Activated T-cell treated with anti-CD3 and anti-CD28 coated beads, Interleukin-2, amount 50 U/mL, for 4 hours (primary cell): ENCODE measurements around the gene CCNB2. TPM values are rescaled to one million over a fixed set of nuclear protein-coding genes. Genes with fewer than 3 reads are reported as not detected.
A peak's percentile ranks its signal among the peaks of the same experiment; 100 is the strongest.
"Not testable (repeated sequence)": the region's sequence is repeated elsewhere in the genome, so short reads cannot be mapped to it uniquely, and the experiment has no call there.

Experiments used
- ATAC-seq, 2 donors: fragments of 200-7000 bp; cut with Tn5 transposase; one replicate each; pipeline ENCODE4 v1.10.0; 2021
- DNase-seq: peaks from one replicate; pipeline ENCODE4 v3.0.0-alpha.2; 2020
- H3K27me3 Mint-ChIP-seq: one replicate; pipeline ENCODE4 v1.8.0; 2021; ENCODE audit warnings: low read depth, mixed read lengths
- H3K36me3 Mint-ChIP-seq: one replicate; pipeline ENCODE4 v1.8.0; 2022; ENCODE audit warnings: mixed read lengths; ENCODE audit not compliant: insufficient read depth
- H3K4me1 Mint-ChIP-seq: one replicate; pipeline ENCODE4 v1.8.0; 2021; ENCODE audit warnings: low read depth, mixed read lengths
- H3K4me3 Mint-ChIP-seq: one replicate; pipeline ENCODE4 v1.8.0; 2021; ENCODE audit warnings: mild to moderate bottlenecking, moderate library complexity, mixed read lengths
- H3K9me3 Mint-ChIP-seq: one replicate; pipeline ENCODE4 v1.8.0; 2021; ENCODE audit warnings: mixed read lengths
- total RNA-seq, 3 donors: library from RNA; stranded (reverse); gene quantifications; one replicate each; pipeline ENCODE4 v1.2.1, GENCODE V29; 2021

The CCNB2 gene
- total RNA-seq, 3 donors from 2014 or later: 1.8 to 2.7 (median 2.3) TPM

- ATAC-seq: no peak
- no peaks in the 10 kb centered on the region for H3K9me3 Mint-ChIP-seq
- no peaks in the 10 kb centered on the region for H3K27me3 Mint-ChIP-seq
- DNase-seq: no peak
- no peaks in the 10 kb centered on the region for H3K4me1 Mint-ChIP-seq
- H3K36me3 Mint-ChIP-seq: no peaks in the 10 kb centered on the region
- H3K4me3 Mint-ChIP-seq: no peak overlapping the region
Observed at GRCh38 chr15:59148153-59148833, 43.3 kb downstream of the CCNB2 start.

DNA sequence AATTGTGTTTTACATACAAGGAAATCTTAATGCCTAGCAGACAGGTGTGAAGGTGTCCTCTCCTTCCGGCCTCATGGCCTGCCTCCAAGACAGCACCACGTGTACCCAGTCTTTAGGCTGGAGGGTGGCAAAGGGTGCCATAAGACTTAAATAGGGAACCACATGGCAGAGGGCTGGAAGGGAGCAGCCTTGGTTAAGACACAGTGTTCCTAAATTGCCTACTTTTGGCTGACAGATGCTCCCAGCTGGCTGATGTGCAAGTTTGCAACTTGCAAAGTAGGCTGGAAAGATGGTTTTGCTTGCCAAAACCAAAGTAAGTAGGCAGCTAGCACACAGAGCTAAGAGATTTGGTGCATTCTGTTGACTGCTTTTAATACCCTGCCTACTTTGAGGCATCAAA, 45.2 kb downstream of the CCNB2 start:
- Mint-ChIP-seq H3K36me3 (no peaks in the 10 kb centered on the region), H3K4me3 (no peak overlapping the region), H3K9me3 (no peaks in the 10 kb centered on the region), H3K4me1 (no peaks in the 10 kb centered on the region), H3K27me3 (no peaks in the 10 kb centered on the region)
- DNase-seq (no peak), ATAC-seq (no peak)

DNA sequence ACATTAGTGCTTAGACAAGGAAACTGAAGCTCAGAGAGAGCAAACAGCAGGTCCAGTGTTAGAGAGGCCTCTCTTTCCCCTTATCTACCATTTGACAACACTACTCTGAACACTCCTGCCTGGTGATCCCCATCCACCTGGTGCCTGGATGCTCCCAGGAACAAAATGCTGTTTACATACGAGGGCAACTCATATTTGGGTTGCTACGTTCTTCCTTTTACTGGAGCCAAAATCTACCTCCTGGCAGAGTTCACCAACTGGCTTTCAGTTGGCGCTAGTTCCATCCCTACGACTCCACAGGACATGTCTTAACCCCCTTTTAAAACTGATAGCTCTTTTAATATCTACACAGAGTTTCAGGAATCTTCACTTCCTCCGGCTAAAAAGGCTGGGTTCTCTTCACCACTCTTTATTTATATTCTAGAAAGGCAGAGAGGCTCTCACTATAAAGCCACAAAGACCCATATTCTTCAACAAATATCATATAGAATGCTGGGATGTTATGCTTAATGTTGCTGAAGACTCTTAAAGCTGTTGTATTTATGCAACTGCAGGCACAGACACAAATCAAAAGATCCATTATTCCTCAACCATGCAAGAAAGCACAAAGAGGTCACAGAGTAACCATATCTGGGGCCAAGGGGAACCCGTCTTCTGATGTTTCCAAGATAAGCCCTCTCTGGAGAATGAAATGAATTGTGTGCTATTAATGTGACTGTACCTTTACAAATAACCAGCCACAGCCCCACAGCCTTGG, 47.9 kb downstream of the CCNB2 start:
- Mint-ChIP-seq H3K36me3 (no peaks in the 10 kb centered on the region), H3K9me3 (no peaks in the 10 kb centered on the region), H3K4me1 (no peaks in the 10 kb centered on the region), H3K4me3 (no peak overlapping the region), H3K27me3 (no peaks in the 10 kb centered on the region)
- DNase-seq (no peak), ATAC-seq (no peak)

DNA sequence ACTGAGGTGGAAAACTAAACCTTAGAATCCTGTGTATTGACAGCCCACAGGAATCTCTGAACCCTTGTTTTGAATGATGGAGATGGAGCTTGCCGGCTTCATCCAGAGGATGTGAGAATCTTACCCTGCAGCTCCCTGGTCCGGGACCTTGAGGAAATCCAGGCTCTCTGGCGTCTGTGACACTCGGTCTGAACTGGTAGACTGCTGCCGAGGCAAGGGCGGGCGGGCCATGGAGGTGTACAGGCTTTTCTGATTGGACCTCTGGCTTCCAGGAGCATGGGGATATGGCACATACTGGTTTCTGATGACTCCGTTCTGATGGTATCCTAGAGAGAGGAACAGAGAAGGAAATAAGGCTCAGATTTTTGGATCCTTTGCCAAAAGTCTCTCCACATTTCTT, 48.5 kb downstream of the CCNB2 start:
- Mint-ChIP-seq H3K36me3 (no peaks in the 10 kb centered on the region), H3K4me3 (no peak overlapping the region), H3K9me3 (no peaks in the 10 kb centered on the region), H3K4me1 (no peaks in the 10 kb centered on the region), H3K27me3 (no peaks in the 10 kb centered on the region)
- DNase-seq (no peak), ATAC-seq (no peak)

- H3K27me3 Mint-ChIP-seq: no peaks in the 10 kb centered on the region
- no peak for DNase-seq
- H3K9me3 Mint-ChIP-seq: no peaks in the 10 kb centered on the region
- H3K36me3 Mint-ChIP-seq: no peaks in the 10 kb centered on the region
- no peaks in the 10 kb centered on the region for H3K4me1 Mint-ChIP-seq
- no peak overlapping the region for H3K4me3 Mint-ChIP-seq
- no peak for ATAC-seq
Observed at GRCh38 chr15:59154243-59154642, 49.3 kb downstream of the CCNB2 start.

DNA sequence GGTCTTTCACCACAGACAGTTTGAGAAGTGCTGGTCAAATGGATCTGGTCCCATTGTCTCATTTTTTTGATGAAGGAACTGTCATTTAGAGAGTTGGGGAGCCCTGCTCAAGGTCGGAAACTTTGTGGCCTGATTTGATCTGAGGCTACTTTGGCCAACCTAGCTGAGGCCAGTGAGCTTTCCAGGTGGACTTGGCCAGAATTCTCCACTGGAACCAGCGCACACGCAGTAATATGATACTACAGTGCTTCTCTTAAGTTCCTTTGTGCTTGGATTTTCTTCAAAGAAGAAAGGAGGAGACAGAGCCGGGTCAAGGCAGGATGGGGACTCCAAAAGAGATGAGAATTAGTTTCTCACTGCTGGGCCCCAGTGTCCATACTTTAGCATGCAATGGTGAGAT, 50.5 kb downstream of the CCNB2 start:
- no peak overlapping the region for H3K4me3 Mint-ChIP-seq
- DNase-seq (no peak), ATAC-seq (no peak)
- H3K27me3 Mint-ChIP-seq: no peaks in the 10 kb centered on the region
- H3K36me3 Mint-ChIP-seq: no peaks in the 10 kb centered on the region
- no peaks in the 10 kb centered on the region for H3K9me3 Mint-ChIP-seq
- no peaks in the 10 kb centered on the region for H3K4me1 Mint-ChIP-seq

- Mint-ChIP-seq H3K4me1 (no peaks in the 10 kb centered on the region), H3K9me3 (no peaks in the 10 kb centered on the region)
- ATAC-seq: no peak
Observed at GRCh38 chr15:59157396-59157795, 52.5 kb downstream of the CCNB2 start.

DNA sequence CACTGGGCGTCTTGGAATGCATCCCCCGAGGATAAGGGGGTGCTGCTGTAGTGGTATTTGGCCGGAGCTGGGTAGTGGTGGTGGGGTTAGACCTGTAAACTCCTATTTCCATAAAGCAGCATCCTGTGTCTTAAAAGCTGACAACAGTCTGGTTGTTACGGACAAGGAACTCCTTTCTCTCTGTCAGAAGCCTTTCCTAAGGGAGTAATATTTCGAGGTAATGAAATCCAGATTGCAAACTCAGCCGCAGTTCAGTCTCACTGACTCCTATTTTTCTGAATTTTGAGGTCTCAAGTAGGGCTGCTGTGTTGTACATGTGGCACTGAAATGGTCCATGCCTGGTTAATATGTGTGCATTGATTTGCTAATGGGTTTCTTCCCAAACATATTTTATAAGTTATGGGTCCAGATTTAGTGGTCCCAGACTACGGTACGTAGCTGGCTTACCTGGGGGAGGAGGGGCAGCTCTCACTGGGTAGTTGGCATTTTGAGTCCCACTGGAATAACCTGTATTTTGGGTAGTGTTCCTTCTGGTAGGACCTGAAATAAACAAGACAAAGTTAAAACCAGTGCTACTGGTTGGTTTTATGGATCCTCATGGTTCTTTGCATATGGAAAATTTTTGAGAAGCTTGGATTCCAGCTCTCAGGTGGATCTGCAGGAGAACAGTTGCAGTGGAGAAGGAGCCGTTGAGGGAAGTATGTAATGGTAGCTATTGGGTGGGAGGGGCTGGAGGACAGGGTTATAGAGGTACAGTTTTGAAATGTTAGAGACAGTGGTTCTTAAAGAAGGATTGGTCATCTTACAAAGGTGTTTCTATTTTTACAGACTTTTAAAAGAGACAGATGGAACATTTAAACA, 53.1 kb downstream of the CCNB2 start:
- DNase-seq: no peak
- Mint-ChIP-seq H3K4me1 (no peaks in the 10 kb centered on the region), H3K4me3 (no peak overlapping the region), H3K36me3 (no peaks in the 10 kb centered on the region), H3K9me3 (no peaks in the 10 kb centered on the region), H3K27me3 (no peaks in the 10 kb centered on the region)
- ATAC-seq: no peak

More at GRCh38 chr15:59157396-59157795, 52.5 kb downstream of the CCNB2 start:
- no peak overlapping the region for H3K4me3 Mint-ChIP-seq
- no peak for DNase-seq
- no peaks in the 10 kb centered on the region for H3K36me3 Mint-ChIP-seq
- no peaks in the 10 kb centered on the region for H3K27me3 Mint-ChIP-seq

DNA sequence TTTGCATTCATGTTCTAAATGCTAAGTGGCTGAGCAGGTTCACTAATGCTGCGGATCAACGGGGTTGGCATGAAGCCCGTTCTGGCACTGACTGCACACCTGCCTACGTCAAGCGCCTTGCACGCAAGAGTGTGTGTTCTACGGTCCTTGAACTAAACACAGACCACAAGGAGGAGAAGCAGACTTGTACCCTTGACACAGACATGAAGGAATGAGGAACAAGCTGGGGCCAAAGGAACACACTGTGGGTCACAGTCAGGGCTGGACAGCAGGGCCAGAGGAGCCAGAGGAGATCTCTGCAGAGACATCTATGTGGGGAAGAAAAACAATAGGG, 53.7 kb downstream of the CCNB2 start:
- no peaks in the 10 kb centered on the region for H3K27me3 Mint-ChIP-seq
- H3K4me3 Mint-ChIP-seq: no peak overlapping the region
- no peaks in the 10 kb centered on the region for H3K4me1 Mint-ChIP-seq
- DNase-seq (no peak), ATAC-seq (no peak)
- no peaks in the 10 kb centered on the region for H3K36me3 Mint-ChIP-seq
- no peaks in the 10 kb centered on the region for H3K9me3 Mint-ChIP-seq

GRCh38 chr15:59159210-59159609, 54.3 kb downstream of the CCNB2 start:
- H3K27me3 Mint-ChIP-seq: no peaks in the 10 kb centered on the region
- ATAC-seq: no peak
- H3K9me3 Mint-ChIP-seq: no peaks in the 10 kb centered on the region
- no peak overlapping the region for H3K4me3 Mint-ChIP-seq
- no peaks in the 10 kb centered on the region for H3K4me1 Mint-ChIP-seq
- no peak for DNase-seq
- no peaks in the 10 kb centered on the region for H3K36me3 Mint-ChIP-seq

DNA sequence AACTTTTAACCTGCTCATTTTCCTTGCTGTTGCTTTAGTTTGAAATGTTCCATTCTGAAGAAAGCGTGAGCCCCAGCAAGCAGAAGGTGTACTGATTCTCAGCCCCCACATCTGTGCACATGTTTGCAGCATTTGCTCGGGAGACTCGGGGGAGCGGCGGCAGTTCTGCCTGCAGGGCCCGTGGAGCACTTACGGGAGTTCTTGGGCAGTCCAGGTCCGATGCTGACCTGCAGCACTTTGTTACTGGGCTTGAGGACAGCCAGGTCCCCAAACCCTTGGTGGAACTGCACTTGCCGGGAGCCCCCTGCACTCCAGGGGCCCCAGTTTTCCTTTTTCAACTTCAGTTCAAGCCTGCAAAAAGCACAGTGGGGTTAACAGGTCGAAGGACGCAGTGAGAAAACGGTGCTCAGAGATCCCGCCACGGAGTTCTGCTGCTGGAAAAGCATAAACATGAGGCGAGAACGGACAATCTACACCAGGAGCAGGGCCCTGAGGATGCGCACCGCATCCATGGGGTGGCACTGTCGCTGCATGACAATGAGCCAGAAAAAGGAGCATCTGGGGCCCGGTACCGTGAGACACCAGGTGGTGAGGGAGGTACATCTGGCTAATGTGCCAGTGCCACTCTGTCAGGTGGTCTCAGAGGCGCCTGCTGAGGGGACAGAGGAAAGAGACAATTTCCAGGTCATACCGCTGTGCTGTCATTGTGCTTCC, 56.1 kb downstream of the CCNB2 start:
- no peaks in the 10 kb centered on the region for H3K36me3 Mint-ChIP-seq
- peak in 1 of 2 donors; percentile 32 for ATAC-seq
- H3K27me3 Mint-ChIP-seq: no peaks in the 10 kb centered on the region
- no peak for DNase-seq
- H3K9me3 Mint-ChIP-seq: no peaks in the 10 kb centered on the region
- H3K4me1 Mint-ChIP-seq: no peaks in the 10 kb centered on the region
- no peak overlapping the region for H3K4me3 Mint-ChIP-seq

DNA sequence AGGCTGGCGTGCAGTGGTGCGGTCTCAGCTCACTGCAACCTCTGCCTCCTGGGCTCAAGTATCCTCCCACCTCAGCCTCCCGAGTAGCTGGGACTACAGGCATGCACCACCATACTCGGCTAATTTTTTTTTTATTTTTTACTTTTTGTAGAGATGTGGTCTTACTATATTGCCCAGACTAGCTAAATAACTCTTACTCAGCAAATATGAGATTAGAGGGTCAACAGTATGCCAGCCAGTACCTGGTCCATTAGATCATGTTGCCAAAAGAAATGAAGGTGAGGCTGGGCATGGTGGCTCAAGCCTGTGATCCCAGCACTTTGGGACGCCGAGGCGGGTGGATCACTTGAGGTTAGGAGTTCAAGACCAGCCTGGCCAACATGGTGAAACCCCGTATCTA, 57.1 kb downstream of the CCNB2 start:
- H3K4me1 Mint-ChIP-seq, H3K27me3 Mint-ChIP-seq, DNase-seq, ATAC-seq, H3K36me3 Mint-ChIP-seq, H3K9me3 Mint-ChIP-seq, H3K4me3 Mint-ChIP-seq: not testable (repeated sequence)

GRCh38 chr15:59165726-59166125, 60.8 kb downstream of the CCNB2 start:
- Mint-ChIP-seq H3K27me3 (no peaks in the 10 kb centered on the region), H3K4me1 (no peaks in the 10 kb centered on the region), H3K4me3 (no peak overlapping the region), H3K36me3 (no peaks in the 10 kb centered on the region), H3K9me3 (no peaks in the 10 kb centered on the region)
- DNase-seq (no peak), ATAC-seq (no peak)

GRCh38 chr15:59166166-59166565, 61.2 kb downstream of the CCNB2 start:
- ATAC-seq: no peak
- no peak overlapping the region for H3K4me3 Mint-ChIP-seq
- H3K27me3 Mint-ChIP-seq: no peaks in the 10 kb centered on the region
- DNase-seq: no peak
- H3K4me1 Mint-ChIP-seq: no peaks in the 10 kb centered on the region
- no peaks in the 10 kb centered on the region for H3K36me3 Mint-ChIP-seq
- H3K9me3 Mint-ChIP-seq: no peaks in the 10 kb centered on the region
